SK-MEL-5 (cell line): ENCODE data around the gene OR1N2. TPM values are rescaled to one million over a fixed set of nuclear protein-coding genes. Genes with fewer than 3 reads are reported as not detected.
"Not testable (repeated sequence)": the region's sequence is repeated elsewhere in the genome, so short reads cannot be mapped to it uniquely, and the experiment has no call there.

Experiments
- DNase-seq: peaks from one replicate; pipeline ENCODE4 v3.0.0-alpha.2; 2016; ENCODE audit warnings: low read depth, low spot score
- in situ Hi-C: cut with HindIII; loops from 2 replicates; pipeline ENCODE4 v1.10.0; 2016; ENCODE audit warnings: low sequenced_read_pairs, high pct_unique_total_duplicates, low pct_unique_long_range_greater_than_20kb
- total RNA-seq: library from RNA; depleted of rRNA; stranded (reverse); fragments of >200 nt; shearing (Covaris generic); gene quantifications from 2 replicates; pipeline ENCODE4 v1.2.3, GENCODE V29; 2014; rRNA removed

The OR1N2 gene
- total RNA-seq, 1 experiment from 2014 or later, result not detected

- in situ Hi-C loops, result no loop called here
- no peak for DNase-seq
These were observed 27.4 kb downstream of the OR1N2 start for GRCh38 chr9:122580360-122580759.

GRCh38 chr9:122583284-122583683, 30.4 kb downstream of the OR1N2 start, which contains the start of gene OR1L8:
Gene OR1L8, minus strand, starts transcription at chr9:122583384. Its CDS starts 14,907 bp downstream, at chr9:122568477.
- DNase-seq, in situ Hi-C loops: not testable (repeated sequence)

Other genes starting within 250 kb of the OR1N2 start
- gene PTGS1, start 182.1 kb upstream of the OR1N2 start, total RNA-seq, result 0.03 and 0.53 TPM in 2 replicates
- gene OR1J1, start 75.2 kb upstream of the OR1N2 start, total RNA-seq, result not detected in 2 replicates
- gene OR1J2, start 42.3 kb upstream of the OR1N2 start, total RNA-seq, result not detected in 2 replicates
- gene OR1J4, start 34.0 kb upstream of the OR1N2 start, total RNA-seq, result not detected in 2 replicates
- gene OR1N1, start 25.8 kb upstream of the OR1N2 start, total RNA-seq, result not detected in 2 replicates
- not detected in 2 replicates for gene OR1L8, start 30.3 kb downstream of the OR1N2 start, total RNA-seq
- gene OR1Q1, start 61.6 kb downstream of the OR1N2 start, total RNA-seq, result not detected in 2 replicates
- gene OR1B1, start 104.5 kb downstream of the OR1N2 start, total RNA-seq, result not detected in 2 replicates
- gene OR1L1, start 108.6 kb downstream of the OR1N2 start, total RNA-seq, result not detected in 2 replicates
- not detected in 2 replicates for gene OR1L3, start 122.0 kb downstream of the OR1N2 start, total RNA-seq
- gene OR1L4, start 170.9 kb downstream of the OR1N2 start, total RNA-seq, result not detected in 2 replicates
- gene OR1L6, start 189.2 kb downstream of the OR1N2 start, total RNA-seq, result not detected in 2 replicates
- not detected in 2 replicates for gene OR5C1, start 235.8 kb downstream of the OR1N2 start, total RNA-seq
- not detected in 2 replicates for gene OR1K1, start 247.0 kb downstream of the OR1N2 start, total RNA-seq